Hepatocyte (in vitro differentiated cells): ENCODE data around the gene TMEM143.

Experiments used
- EZH2 ChIP-seq: fragments of 200-600 bp; sonication (generic); IDR thresholded peaks from 2 replicates; pipeline ENCODE4 v1.6.1; 2016; ENCODE audit warnings: antibody characterized with exemption, mild to moderate bottlenecking, borderline replicate concordance
- EZH2phosphoT487 ChIP-seq: fragments of 200-600 bp; sonication (generic); IDR thresholded peaks from one replicate; pipeline ENCODE4 v1.6.1; 2018; ENCODE audit warnings: antibody characterized with exemption, mild to moderate bottlenecking, low read depth, moderate library complexity; ENCODE audit not compliant: unreplicated experiment, severe bottlenecking
- TF ChIP-seq, protein P1 (sequence below): fragments of 200-600 bp; sonication (generic); IDR thresholded peaks from 2 replicates; pipeline ENCODE4 v1.5.1; 2016; ENCODE audit warnings: antibody characterized with exemption, mild to moderate bottlenecking; ENCODE audit not compliant: poor library complexity

DNA sequence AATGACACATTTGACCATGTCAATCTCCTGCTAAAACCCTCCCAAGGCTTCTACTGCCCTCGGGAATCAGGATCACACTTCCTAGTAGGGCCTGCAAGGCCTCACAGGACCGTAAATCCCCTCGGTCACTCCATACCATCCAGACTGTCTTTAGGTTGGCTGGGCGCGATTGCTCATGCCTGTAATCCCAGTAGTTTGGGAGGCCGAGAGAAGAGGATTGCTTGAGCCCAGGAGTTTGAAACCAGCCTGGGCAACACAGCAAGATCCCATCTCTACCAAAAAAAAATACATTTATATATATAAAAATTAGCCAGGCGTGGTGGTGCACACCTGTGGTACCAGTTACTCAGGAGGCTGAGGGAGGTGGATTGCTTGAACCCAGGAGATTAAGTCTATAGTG lies 15.0 kb downstream of the TMEM143 start:
- TF ChIP-seq EZH2 (no peak), EZH2phosphoT487 (no peak)
- TF ChIP-seq, protein P1, sequence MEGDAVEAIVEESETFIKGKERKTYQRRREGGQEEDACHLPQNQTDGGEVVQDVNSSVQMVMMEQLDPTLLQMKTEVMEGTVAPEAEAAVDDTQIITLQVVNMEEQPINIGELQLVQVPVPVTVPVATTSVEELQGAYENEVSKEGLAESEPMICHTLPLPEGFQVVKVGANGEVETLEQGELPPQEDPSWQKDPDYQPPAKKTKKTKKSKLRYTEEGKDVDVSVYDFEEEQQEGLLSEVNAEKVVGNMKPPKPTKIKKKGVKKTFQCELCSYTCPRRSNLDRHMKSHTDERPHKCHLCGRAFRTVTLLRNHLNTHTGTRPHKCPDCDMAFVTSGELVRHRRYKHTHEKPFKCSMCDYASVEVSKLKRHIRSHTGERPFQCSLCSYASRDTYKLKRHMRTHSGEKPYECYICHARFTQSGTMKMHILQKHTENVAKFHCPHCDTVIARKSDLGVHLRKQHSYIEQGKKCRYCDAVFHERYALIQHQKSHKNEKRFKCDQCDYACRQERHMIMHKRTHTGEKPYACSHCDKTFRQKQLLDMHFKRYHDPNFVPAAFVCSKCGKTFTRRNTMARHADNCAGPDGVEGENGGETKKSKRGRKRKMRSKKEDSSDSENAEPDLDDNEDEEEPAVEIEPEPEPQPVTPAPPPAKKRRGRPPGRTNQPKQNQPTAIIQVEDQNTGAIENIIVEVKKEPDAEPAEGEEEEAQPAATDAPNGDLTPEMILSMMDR, result no peak
